HG03196 (cell line): ENCODE data around the gene JARID2.
"Not testable (repeated sequence)": the region's sequence is repeated elsewhere in the genome, so short reads cannot be mapped to it uniquely, and the experiment has no call there.

Experiments
- ATAC-seq: cut with Tn5 transposase; IDR thresholded peaks from one replicate; pipeline ENCODE4 v1.9.1; 2021; ENCODE audit not compliant: unreplicated experiment

JARID2 gene

DNA sequence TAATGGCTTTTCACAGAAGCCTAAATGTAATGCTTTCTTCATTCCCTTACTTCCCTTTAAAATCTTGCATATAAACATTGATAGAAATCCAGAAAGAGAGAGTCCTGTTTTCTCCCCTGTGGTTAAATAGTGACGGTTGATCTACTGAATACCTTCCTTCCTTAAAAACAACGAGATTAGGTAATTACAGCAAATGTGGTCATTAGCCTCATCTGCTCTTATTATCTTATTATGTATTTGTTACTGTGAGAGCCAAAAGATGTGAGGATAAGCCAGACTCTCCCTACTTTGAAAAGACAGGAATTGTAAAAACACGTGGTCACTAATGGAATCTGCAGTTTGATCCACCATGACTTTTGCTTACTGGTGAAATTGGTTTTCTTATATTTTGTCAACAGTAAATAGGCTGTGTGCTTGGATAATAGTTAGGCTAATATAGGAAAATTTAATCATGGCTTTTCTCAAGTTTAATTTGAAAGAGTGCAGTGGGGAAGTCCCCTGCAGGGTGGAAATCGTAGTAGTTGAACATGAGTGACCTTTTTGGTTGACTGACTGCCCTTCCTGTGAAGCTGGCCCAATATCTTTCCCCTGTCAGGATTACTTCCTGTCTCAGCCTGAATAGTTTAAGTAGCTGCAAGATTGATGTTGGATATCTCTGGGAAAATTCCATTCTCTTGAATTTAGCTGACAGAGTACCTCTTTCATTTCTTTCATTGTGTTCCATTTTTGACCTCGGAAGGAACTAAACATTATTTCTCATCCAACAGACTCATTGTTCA lies 62.8 kb downstream of the JARID2 start:
- ATAC-seq: no peak

DNA sequence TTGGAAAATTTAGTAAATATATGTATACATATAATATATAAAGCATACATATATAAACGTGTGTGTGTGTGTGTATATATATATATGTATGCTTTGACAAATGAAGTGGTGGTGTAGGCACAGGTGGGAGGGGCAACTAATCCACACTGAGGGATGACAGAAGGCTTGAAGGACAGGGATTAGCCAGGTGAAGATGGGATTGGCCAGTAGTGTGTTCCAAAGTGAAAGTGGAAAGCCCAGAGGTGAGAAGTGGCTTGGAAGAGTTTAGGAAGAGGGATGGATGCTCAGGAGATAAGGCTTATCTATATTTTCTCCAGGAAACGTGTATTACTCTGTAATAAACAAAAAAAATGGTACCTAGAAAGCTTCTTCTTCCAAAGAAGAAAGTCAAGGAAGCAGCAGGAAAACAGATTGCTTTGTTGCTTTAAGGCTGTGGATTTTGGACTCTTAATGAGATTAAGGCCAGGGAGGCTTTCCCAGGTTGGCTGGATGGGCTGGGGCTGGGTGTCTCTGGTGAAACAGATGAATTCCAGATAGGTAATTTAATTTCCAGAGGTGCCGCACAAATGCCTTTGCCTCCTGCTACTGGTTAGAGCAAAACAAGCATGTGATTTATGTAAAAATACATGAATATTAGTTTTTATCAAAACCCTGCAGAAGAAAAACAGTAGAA lies 63.9 kb downstream of the JARID2 start:
- ATAC-seq: no peak

DNA sequence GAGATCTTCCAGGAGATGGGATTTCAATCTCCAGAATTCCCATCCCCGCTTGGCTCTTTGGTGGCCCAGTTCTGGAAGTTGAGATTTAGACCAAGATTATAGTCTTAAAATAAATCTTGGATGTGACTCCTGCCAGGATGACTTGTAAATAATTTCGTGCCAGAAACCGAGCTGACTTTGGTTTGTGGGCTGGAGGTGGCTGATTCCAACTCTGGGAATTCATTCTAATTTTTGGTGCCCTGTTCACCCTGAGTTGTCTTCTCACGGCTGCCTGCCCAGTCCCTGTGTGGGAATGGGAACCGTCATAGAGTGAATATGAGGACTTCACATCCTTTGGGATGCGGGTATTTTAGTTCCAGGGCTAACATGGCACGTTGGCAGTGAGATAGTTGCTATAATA lies 64.8 kb downstream of the JARID2 start:
- ATAC-seq: no peak

DNA sequence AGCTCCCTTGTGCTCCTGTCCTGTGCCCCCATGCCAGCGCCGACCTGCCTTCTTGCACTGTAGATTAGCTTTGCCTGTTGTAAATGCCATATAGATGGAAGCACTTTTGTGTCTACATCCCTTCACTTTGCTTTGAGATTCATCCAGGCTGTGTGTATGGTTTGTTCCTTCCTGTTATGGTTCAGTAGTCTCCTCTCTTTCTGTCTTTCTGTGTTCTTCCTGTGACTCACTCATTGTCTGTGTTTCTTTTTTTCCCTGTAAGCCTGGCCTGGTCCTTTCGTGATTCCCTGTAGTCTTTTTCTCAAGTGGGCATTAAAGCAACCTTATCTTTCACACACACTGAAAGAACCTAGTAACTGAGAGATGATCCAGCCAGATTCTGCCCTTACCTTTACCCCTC lies 66.6 kb downstream of the JARID2 start:
- no peak for ATAC-seq

DNA sequence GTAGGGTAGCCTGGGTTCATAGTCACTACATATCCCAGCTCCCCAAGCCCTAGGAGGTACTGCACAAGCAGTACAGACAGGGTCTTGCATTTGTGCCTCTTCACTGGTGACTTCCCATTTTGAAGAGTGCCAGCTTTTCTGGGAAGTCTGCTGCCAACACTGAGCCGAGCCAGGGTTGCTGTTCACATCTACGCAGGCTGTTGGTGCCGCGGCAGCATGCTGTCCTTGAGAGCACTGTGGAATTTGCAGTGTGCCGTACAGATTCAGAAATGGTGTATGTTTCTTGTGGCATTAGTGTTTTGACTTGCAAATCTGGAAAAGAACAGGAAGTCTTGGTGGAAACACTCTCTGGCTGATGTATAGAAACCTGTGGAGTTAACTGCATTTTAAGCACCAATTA lies 67.5 kb downstream of the JARID2 start:
- no peak for ATAC-seq

DNA sequence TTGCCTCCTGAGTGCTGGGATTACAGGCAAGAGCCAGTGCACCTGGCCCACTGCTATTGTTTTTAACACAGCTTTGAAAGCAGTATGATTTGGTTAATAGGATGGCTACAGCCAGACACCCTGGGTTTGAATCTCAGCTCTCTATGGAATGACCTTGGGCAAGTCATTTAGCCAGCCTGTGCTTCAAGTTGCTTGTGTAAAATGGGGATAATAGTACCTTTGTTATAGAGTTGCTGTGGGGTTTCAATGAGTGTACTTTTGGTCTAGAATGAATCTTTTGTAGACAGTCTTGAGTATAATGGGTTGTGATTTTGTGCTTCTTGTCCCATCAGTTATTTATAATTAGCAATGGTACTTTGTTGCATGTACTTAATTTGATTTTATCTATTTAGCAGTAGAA lies 70.9 kb downstream of the JARID2 start:
- ATAC-seq: no peak

DNA sequence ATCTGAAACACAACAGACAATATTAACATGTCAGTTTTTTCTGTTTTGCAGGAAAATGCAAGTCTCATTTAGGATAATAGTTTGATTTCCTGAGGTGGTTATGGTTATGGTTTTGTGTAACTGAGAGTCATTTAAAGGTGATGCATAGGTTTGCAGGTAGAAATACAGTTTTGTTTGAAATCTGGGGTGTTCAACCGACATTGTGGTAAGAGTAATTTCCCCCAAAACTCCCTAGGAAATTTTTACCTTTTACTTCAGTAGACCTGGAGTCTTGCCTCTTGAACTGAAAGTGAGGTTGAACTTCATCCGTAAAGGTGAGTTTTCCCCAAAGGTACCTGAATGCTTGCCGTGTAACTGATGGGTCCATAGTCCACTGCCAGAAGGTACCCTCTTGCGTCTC lies 71.4 kb downstream of the JARID2 start:
- ATAC-seq: no peak

DNA sequence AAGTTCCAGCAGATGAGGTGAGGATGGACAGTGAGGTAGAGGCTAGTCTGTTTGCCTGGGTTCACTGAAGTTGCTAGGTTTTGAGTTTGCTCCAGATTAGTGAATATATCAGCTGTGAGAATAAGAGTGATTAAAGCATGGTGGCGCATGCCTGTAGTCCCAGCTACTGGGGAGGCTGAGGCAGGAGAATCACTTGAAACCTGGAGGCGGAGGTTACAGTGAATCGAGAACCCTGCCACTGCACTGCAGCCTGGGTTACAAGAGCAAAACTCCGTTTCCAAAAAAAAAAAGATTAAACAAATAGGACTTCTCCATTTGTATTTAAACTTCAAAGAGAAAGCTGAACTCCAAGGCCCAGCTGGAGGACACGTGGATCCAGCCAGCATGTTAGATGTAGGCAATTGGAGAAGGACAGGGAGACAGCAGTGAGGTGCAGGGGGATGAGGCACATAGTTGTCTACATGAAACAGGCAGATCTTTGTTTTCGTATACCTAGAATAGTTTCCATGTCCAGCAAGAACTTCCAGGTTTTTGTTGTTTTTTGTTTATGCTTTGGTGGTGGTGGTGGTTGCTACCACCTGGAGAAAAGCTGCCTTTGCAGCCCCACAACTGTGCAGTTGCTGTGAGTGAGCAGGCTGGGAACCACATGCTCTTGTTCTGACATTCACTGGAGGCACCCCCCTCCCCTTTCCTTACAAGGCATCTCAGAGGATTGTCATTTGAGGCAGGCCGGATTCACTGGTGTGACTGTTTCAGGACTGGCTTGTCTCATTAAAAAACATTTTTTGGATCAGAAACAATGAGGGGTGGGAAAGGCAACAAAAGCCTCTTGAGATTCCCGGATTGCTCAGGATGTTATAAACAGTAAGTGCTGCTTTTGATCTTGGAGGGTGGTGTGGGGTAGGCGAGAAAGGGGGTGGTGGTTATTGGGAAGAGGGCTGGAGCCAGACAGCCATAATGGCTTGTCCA lies 72.3 kb downstream of the JARID2 start:
- ATAC-seq: no peak

DNA sequence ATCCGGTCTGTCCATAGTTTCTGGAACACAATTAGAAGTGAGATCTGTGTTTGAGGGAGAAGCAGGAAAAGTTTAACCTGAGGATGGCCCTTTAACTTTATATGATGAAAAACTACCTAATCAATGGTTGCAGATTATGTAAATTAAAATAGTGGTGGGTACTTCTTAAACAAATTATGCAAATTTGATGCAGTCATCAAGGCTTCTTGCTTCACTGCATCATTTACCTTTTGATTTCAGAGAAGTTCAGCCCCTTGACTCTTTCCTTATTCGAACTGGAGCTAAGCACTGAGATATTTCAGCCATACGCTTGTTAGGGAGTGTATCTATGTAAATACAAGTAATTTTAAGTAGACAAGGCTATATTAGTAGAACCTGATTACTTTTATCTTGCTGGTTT lies 73.8 kb downstream of the JARID2 start:
- ATAC-seq: no peak

DNA sequence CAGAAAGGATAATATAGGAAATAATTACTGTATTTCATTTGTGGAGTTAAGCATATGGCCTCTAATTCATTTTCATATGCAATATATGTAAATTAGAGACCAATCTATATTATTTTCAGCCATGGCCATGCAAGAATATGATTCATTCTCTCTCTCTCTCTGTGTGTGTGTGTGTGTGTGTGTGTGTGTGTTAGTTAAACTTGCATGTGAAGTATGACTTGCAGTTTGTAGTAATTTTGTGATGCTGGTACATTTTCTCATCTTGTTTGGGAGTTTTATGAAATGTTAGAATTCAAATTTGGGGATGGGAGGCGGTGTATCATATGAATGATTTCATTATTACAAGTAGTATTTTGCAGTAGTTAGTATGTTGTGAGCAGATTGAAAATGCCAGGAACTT lies 74.8 kb downstream of the JARID2 start:
- no peak for ATAC-seq

DNA sequence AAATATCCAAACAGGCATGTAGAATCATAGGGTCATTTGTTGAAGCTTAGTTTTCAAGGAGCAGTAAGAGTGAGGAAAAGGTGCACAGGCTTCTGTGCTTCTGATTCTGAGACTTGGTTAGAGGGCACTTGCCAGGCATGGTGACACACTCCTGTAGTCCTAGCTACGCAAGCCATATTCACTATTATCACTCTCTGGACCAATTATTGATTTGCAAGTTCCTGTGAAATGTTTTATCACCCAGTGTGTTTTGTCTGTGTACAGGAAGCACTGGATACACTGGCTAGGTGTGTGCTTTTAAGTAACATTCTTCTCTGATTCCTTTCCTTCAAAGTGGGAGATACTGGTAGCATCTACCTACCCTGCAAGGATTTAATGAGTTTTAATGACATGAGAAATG lies 76.3 kb downstream of the JARID2 start:
- no peak for ATAC-seq

DNA sequence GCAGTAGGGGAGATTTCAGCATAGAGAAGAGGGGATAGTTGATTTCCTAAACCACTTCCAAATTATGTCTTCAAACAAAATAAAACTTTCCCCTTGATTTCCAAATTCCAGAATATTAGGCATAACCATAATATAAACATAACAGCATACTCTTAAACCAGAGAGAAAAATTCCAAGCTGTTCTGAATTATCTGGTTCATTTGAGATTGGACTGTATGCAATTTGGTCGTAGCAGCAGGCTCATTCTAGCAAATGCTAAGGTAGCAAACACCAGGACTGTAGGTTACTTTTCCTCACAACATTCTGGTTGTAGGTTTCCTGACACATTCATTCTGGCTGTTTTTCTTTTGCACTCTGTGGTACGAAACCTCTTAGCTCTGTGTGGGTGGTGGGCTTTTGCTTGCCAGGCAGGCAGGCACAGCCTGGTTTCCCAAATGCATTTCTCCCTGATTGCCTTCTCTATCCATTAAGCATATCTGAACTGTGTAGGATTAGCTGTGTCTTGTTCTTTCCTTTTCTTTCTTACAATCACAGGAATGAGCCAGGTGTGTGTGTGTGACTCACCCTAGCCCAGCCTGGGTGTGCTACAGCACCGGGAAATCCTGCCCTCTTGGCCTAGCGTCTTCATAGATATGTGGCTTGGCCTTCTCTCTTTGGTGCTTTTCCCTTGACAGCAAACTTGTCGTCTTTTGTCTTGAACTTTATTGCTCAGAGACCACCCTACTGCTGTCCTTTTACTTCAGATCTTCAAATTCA lies 77.1 kb downstream of the JARID2 start:
- ATAC-seq: no peak

DNA sequence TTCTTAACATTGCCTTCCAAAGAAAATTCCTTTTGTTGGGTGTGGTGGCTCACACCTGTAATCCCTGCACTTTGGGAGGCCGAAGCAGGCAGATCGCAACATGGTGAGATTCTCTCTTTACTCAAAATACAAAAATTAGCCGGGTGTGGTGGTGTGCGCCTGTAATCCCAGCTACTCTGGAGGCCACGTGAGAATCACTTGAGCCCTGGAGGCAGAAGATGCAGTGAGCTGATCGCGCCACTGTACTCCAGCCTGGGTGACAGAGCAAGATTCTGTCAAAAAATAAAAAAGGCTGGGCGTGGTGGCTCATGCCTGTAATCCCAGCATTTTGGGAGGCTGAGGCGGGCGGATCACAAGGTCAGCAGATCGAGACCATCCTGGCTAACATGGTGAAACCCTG lies 77.7 kb downstream of the JARID2 start:
- not testable (repeated sequence) for ATAC-seq

DNA sequence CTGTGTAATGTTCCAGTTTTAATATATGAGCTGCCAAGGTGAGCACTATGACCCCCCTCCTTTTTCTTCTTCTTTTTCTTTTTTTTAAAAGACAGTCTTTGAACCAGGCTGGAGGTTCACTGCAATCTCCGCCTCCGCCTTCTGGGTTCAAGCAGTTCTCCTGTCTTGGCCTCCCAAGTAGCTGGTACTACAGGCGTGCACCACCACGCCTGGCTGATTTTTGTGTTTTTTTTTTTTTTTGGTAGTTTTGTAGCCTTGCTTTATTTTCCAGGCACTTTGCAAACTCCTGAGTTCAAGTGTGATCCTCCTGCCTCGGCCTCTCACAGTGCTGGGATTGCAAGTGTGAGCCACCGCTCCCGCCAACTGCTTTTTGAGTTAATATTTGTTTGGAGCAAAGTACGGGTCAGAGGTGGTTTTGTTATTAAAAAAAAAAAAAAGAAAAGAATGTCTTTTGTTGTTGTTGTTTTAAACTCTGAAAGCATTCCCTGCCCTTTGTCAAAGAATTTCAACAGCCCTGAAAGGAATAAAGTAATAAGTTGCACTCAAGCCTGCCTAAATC lies 78.6 kb downstream of the JARID2 start:
- ATAC-seq: no peak

DNA sequence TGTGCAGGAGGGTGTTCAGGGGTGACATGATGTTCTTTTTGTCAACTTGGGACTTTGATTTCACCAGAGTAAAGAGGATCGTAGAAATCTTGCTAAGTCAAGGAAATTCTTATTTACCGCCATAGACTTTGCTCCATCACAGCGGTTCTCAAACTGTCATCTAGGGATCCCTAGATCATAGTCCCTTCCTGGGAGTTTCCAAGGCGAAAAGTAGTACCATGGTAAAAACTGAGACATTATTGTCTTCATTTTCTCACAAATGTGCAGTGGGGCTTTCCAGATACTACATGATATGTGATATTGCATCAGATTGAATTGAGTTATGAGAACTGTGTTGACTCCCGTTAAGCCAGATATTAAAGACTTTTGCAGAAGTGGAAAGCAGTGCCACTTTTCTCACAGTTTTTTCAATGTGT lies 79.7 kb downstream of the JARID2 start:
- ATAC-seq: no peak

DNA sequence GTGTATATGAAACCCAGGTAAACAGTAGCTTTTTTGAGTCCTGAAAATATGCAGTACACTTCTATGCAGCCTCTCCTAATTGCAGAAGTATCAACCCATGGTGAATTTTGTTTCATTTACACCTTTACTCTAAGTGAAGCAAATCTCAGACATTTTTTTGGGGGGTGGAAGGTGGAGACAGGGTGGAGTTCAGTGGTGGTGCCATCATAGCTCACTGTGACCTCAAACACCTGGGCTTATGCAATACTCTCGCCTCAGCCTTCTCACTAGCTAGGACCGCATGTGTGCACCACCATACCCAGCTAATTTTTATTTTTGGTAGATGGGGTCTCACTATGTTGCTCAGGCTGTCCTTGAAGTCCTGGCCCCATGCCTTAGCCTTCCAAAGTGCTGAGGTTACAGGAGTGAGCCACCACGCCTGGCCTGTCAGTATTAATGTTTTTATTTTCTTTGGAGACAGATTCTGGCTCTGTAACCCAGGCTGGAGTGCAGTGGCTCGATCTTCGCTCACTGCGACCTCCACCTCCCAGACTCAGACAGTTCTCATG lies 80.3 kb downstream of the JARID2 start:
- ATAC-seq: no peak

DNA sequence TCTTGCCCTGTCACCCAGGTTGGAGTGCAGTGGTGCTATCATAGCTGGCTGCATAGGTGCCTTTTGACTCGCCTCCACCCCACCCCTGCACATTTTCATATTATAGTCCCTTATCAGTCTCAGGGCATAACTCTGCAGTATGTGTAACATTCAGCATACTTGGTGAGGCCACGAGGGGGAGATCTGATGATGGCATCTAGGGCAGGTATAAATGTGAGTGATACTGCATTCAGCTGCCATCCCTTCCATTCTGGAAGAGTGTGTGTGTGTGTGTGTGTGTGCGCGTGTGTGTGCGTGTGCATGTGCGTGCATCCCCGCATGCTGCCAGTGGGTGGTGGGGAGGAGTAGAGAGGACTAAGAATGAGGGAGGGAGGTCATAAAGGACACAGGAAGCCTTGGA lies 81.4 kb downstream of the JARID2 start:
- ATAC-seq: no peak

DNA sequence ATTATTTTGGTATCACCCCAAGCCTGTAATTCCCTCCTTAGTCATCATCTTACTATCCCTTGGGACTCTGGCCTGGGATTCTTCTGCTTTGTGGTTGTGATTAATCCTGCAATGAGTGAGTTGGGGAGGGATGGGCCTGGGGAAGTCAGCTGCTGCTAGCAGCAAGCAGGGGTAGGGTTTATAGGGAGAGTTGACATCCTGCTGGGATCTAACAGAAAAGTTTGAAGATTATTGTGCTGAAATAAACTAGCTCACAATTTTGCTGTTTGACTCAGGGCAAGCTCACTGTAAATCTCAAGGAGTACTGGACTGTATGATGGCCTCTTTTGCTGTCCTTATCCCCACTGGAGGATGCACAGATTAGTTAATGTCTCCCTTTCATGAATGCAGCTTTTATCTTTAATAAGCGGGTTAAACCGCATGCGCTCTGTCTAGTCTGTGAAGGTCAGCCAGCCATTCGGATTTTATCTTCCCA lies 83.4 kb downstream of the JARID2 start:
- ATAC-seq: no peak

DNA sequence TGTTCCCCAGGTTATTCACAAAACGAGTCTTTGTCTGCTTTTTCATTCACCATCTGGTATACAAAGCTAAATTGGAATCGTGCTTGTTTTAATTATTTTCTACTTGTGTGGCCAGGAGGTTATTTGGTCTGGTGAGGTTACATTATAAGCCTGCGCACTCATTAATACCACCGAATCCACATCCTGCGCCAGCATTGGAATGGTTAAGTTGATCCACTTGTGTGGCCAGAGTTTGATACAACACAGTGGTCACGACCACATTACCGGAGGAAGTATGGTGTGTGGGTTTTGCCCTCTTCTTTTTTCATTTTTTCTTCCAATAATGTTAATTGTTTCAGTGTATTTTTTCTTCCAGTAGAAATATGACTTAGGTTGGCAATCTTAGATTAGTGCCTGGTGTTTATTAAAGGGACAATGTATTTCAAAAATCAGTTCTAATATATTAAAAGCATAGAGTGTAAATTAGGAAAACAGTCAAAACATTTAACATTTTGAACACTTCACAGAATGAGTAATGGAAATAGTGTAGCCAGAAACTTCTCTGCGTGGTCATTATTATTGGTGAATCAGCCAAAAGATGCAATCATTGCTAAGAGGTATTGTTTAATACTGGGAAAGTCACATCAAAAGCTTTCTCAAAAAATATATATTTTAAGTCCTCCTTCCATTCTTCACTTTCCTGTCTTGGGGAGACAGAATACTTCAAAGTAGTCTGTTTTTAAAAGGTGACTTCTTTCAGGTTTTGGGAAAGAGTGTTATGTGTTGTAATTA lies 84.5 kb downstream of the JARID2 start:
- ATAC-seq: no peak
